Neutrophil (primary cell): ENCODE measurements around the gene ZSWIM3.

Experiments
- H3K27ac ChIP-seq: fragments of 200-600 bp; sonication (generic); 2 replicates; pipeline ENCODE4 v1.5.1; 2016; ENCODE audit warnings: mild to moderate bottlenecking, moderate library complexity
- H3K27me3 ChIP-seq: fragments of 200-600 bp; sonication (generic); 2 replicates; pipeline ENCODE4 v1.6.0; 2016; ENCODE audit warnings: mild to moderate bottlenecking
- H3K36me3 ChIP-seq: fragments of 200-600 bp; sonication (generic); 2 replicates; pipeline ENCODE4 v1.5.1; 2017
- H3K4me1 ChIP-seq, 2 experiments: fragments of 200-600 bp in 1 of 2; sonication (generic) in 1 of 2; 1 replicate in 1 of 2; 2 replicates in 1 of 2; pipeline versions ENCODE4 v1.5.1 to v1.6.1; 2013 to 2016; ENCODE audit warnings: low read depth in 1 of 2, low read length in 1 of 2, mild to moderate bottlenecking in 1 of 2, moderate library complexity in 1 of 2; ENCODE audit not compliant: control insufficient read depth in 1 of 2, insufficient read depth in 1 of 2
- H3K4me3 ChIP-seq, 2 experiments: fragments of 200-600 bp in 1 of 2; sonication (generic) in 1 of 2; 1 replicate in 1 of 2; 2 replicates in 1 of 2; pipeline ENCODE4 v1.5.1; 2013 to 2016; ENCODE audit warnings: low read depth in 1 of 2, low read length in 1 of 2, mild to moderate bottlenecking in 1 of 2, moderate library complexity in 1 of 2
- H3K9me3 ChIP-seq: fragments of 200-600 bp; sonication (generic); 2 replicates; pipeline ENCODE4 v1.5.1; 2016
- CTCF ChIP-seq: fragments of 200-600 bp; sonication (generic); IDR thresholded peaks from 2 replicates; pipeline ENCODE4 v1.5.1; 2016; ENCODE audit warnings: antibody characterized with exemption

ZSWIM3 gene

GRCh38 chr20:45852326-45852725 is 5.1 kb upstream of the ZSWIM3 start:
- H3K9me3 ChIP-seq, result no peaks in the 10 kb centered on the region
- no peak overlapping the region for H3K4me3 ChIP-seq
- no peaks in the 10 kb centered on the region for H3K27me3 ChIP-seq
- H3K36me3 ChIP-seq, result peaks cover 77% of the 10 kb centered on the region
- H3K4me1 ChIP-seq, result peaks cover 12 to 14% of the 10 kb centered on the region in 2 experiments
- H3K27ac ChIP-seq, result no peak overlapping the region
- no peak for TF ChIP-seq CTCF

GRCh38 chr20:45853484-45853883 is 3.9 kb upstream of the ZSWIM3 start:
- Histone ChIP-seq H3K9me3 (no peaks in the 10 kb centered on the region), H3K4me3 (no peak overlapping the region), H3K27ac (no peak overlapping the region), H3K27me3 (no peaks in the 10 kb centered on the region), H3K36me3 (peaks cover 66% of the 10 kb centered on the region), H3K4me1 (peaks cover 22 to 23% of the 10 kb centered on the region in 2 experiments)
- no peak for TF ChIP-seq CTCF

- H3K27ac ChIP-seq, result peak overlapping the region; percentile 83
- H3K36me3 ChIP-seq, result peaks cover 23% of the 10 kb centered on the region
- peaks cover 22 to 23% of the 10 kb centered on the region in 2 experiments for H3K4me1 ChIP-seq
- no peaks in the 10 kb centered on the region for H3K9me3 ChIP-seq
- H3K27me3 ChIP-seq, result no peaks in the 10 kb centered on the region
- peak overlapping the region; percentile 81 to 90 for H3K4me3 ChIP-seq
- no peak for TF ChIP-seq CTCF
Observed at GRCh38 chr20:45857882-45858216, 435 bp downstream of the ZSWIM3 start.

- Histone ChIP-seq H3K27ac (no peak overlapping the region), H3K36me3 (peaks cover 3% of the 10 kb centered on the region), H3K4me3 (no peak overlapping the region), H3K27me3 (no peaks in the 10 kb centered on the region), H3K9me3 (no peaks in the 10 kb centered on the region), H3K4me1 (peaks cover 22 to 23% of the 10 kb centered on the region in 2 experiments)
- TF ChIP-seq CTCF, result no peak
Observed at GRCh38 chr20:45859916-45860315, 2.5 kb downstream of the ZSWIM3 start.

GRCh38 chr20:45860560-45861220 is 3.3 kb downstream of the ZSWIM3 start:
- Histone ChIP-seq H3K4me3 (no peak overlapping the region), H3K27ac (no peak overlapping the region), H3K4me1 (peaks cover 22 to 23% of the 10 kb centered on the region in 2 experiments), H3K36me3 (no peaks in the 10 kb centered on the region), H3K9me3 (no peaks in the 10 kb centered on the region), H3K27me3 (no peaks in the 10 kb centered on the region)
- TF ChIP-seq CTCF, result no peak
